Adrenal gland (tissue), 12 donors: ENCODE data around the gene PGAP2. TPM values are rescaled to one million over a fixed set of nuclear protein-coding genes. Genes with fewer than 3 reads are reported as not detected.

Source experiments
- DNase-seq, 7 donors: peaks; one replicate each; pipeline ENCODE4 v3.0.0-alpha.2; 2019 to 2020
- H3K27ac ChIP-seq, 5 donors: fragments of 200-600 bp; sonication (generic) in 4 of 5; 1 replicate in 3 of 5; 2 replicates in 2 of 5; pipeline versions ENCODE4 v1.5.1 to v1.8.0; 2016 to 2020; ENCODE audit warnings: mild to moderate bottlenecking in 1 of 5
- H3K27me3 ChIP-seq: fragments of 200-600 bp; 2 replicates; pipeline ENCODE4 v1.8.0; 2021
- H3K36me3 ChIP-seq, 2 donors: fragments of 200-600 bp; replicated peaks in 1 of 2; 1 replicate in 1 of 2; 2 replicates in 1 of 2; pipeline versions ENCODE4 v1.5.1 to v1.8.0; 2018 to 2022
- H3K4me1 ChIP-seq, 2 donors: fragments of 200-600 bp; replicated peaks in 1 of 2; 1 replicate in 1 of 2; 2 replicates in 1 of 2; pipeline versions ENCODE4 v1.5.1 to v1.8.0; 2018 to 2021
- H3K4me3 ChIP-seq, 4 donors: fragments of 200-600 bp; sonication (generic) in 3 of 4; one replicate each; pipeline ENCODE4 v1.5.1; 2016 to 2018
- H3K9me3 ChIP-seq, 3 donors: fragments of 200-600 bp; sonication (generic) in 1 of 3; replicated peaks in 1 of 3; 1 replicate in 2 of 3; 2 replicates in 1 of 3; pipeline versions ENCODE4 v1.5.1 to v1.8.0; 2016 to 2021
- CTCF ChIP-seq, 6 experiments: fragments of 450-650 bp in 4 of 6; fragments of 200-600 bp in 2 of 6; sonication (generic) in 1 of 6; IDR thresholded peaks; 1 replicate in 5 of 6; 2 replicates in 1 of 6; pipeline versions ENCODE4 v1.5.1 to v1.8.0; 2016 to 2021; ENCODE audit warnings: antibody characterized with exemption in 6 of 6, mild to moderate bottlenecking in 2 of 6, moderate library complexity in 1 of 6
- POLR2A ChIP-seq, 2 donors: fragments of 450-650 bp; IDR thresholded peaks; one replicate each; pipeline ENCODE4 v1.6.1; 2017; ENCODE audit warnings: antibody characterized with exemption in 2 of 2, mild to moderate bottlenecking in 2 of 2, moderate library complexity in 1 of 2
- WGBS, 4 donors: extraction: QIAGEN DNeasy Blood & Tissue Kit in 2 of 4; methylation state at CpG; one replicate each; pipeline versions ENCODE4 v1.1.5 to v1.1.7; 2013 to 2017; 5-methylcytosine and 5-hydroxymethylcytosine counted together
- intact Hi-C, 2 donors: fragments of 100-400 bp; cut with DNase I; formaldehyde crosslinking; loops; one replicate each; pipeline versions ENCODE4 v1.14.1 to v1.15.0; 2022 to 2023
- polyA plus RNA-seq, 3 donors: library from polyadenylated mRNA; stranded (reverse); fragments of 200-250 nt in 2 of 3; fragments of 350-450 nt in 1 of 3; fragmentation: Illumina TruSeq in 1 of 3; extraction: RNeasy Lipid Tissue Mini Kit (QIAGEN cat#74804) in 1 of 3; gene quantifications; one replicate each; pipeline ENCODE4 v1.2.3, GENCODE V29; 2013 to 2014
- total RNA-seq, 9 donors: library from RNA; depleted of rRNA in 4 of 9; stranded (reverse); fragments of >200 nt in 4 of 9; fragments of 120-200 nt in 1 of 9; fragmentation: NEBNext Ultra II Directional in 1 of 9; extraction: Animal tissue kit (Norgen Biotek cat#: 25700) in 1 of 9; gene quantifications; one replicate each; pipeline versions ENCODE4 v1.1.0 to v1.2.4, GENCODE V29; 2013 to 2023
- donor health status: healthy with polysubstance abuse.
- donor health status: Bipolar disorder and iron deficiency.
- donor health status: DM: yes; HTN: yes; CAD: no.
- donor health status: DM: no; HTN: no; CAD: no.
- donor health status: DM: no; HTN: no; CAD: no.
- donor health status: DM: yes; HTN: yes; CAD: no.

Gene PGAP2
- total and polyA plus RNA-seq, 12 donors = 4.6 to 44.0 (median 19.9) TPM

- Histone ChIP-seq H3K4me3 (peak overlapping the region in 3 of 4 donors; percentile 21 to 98 (median 64)), H3K9me3 (no peaks in the 10 kb centered on the region), H3K27ac (peak overlapping the region; percentile 43 to 100 (median 95)), H3K4me1 (peaks cover 32 to 59% of the 10 kb centered on the region in 2 donors), H3K27me3 (no peaks in the 10 kb centered on the region), H3K36me3 (no peaks in the 10 kb centered on the region)
- no peak for TF ChIP-seq CTCF (IDR thresholded peaks at IDR 0.05)
- peak in 1 of 2 donors; percentile 24 for TF ChIP-seq POLR2A (IDR thresholded peaks at IDR 0.05)
- WGBS, 4 donors = 4 to 9% (median 5%) methylated on average over 19 to 40 of the region's 40 CpGs
- DNase-seq = peak in 6 of 7 donors; percentile 49 to 72 (median 54)
- intact Hi-C loops = loop anchor here in 1 of 2 donors (5.0 kb wide), 1 partner anchor 216 kb away; no protein-coding TSS in a partner anchor
Measured at GRCh38 chr11:3855808-3856491, 47.6 kb downstream of the PGAP2 start.

GRCh38 chr11:3856856-3857553 is 48.6 kb downstream of the PGAP2 start:
- intact Hi-C loops = loop anchor here in 1 of 2 donors (5.0 kb wide), 1 partner anchor 215 kb away; no protein-coding TSS in a partner anchor

GRCh38 chr11:3857628-3858027 is 49.3 kb downstream of the PGAP2 start:
- no peak overlapping the region for H3K27ac ChIP-seq
- no peaks in the 10 kb centered on the region for H3K9me3 ChIP-seq
- no peaks in the 10 kb centered on the region for H3K27me3 ChIP-seq
- H3K36me3 ChIP-seq = no peaks in the 10 kb centered on the region
- peak overlapping the region in 1 of 4 donors; percentile 98 for H3K4me3 ChIP-seq
- intact Hi-C loops = loop anchor here in 1 of 2 donors (5.0 kb wide), 1 partner anchor 215 kb away; no protein-coding TSS in a partner anchor
- no peak for TF ChIP-seq POLR2A (IDR thresholded peaks at IDR 0.05)
- TF ChIP-seq CTCF (IDR thresholded peaks at IDR 0.05) = no peak
- no peak for DNase-seq
- peaks cover 32 to 60% of the 10 kb centered on the region in 2 donors for H3K4me1 ChIP-seq

More at GRCh38 chr11:3856856-3857553, 48.6 kb downstream of the PGAP2 start:
- no peak for TF ChIP-seq POLR2A (IDR thresholded peaks at IDR 0.05)
- TF ChIP-seq CTCF (IDR thresholded peaks at IDR 0.05) = no peak
- Histone ChIP-seq H3K9me3 (no peaks in the 10 kb centered on the region), H3K36me3 (no peaks in the 10 kb centered on the region), H3K4me3 (peak overlapping the region in 1 of 4 donors; percentile 98), H3K27me3 (no peaks in the 10 kb centered on the region), H3K4me1 (peaks cover 32 to 60% of the 10 kb centered on the region in 2 donors), H3K27ac (peak overlapping the region in 1 of 5 donors; percentile 95)
- 65 to 86% (median 71%) methylated on average over 5 of the region's 5 CpGs for WGBS, 4 donors
- DNase-seq = no peak

- peak overlapping the region in 1 of 4 donors; percentile 26 for H3K4me3 ChIP-seq
- 72 to 83% (median 76%) methylated on average over 3 to 4 of the region's 4 CpGs; no CpG with 5 or more reads in 1 of the 4 donors for WGBS, 4 donors
Measured at GRCh38 chr11:3859373-3859881, 51.1 kb downstream of the PGAP2 start.

More at GRCh38 chr11:3859373-3859881, 51.1 kb downstream of the PGAP2 start:
- H3K36me3 ChIP-seq = no peaks in the 10 kb centered on the region
- peak overlapping the region in 1 of 5 donors; percentile 8 for H3K27ac ChIP-seq
- no peak for DNase-seq
- no peaks in the 10 kb centered on the region for H3K9me3 ChIP-seq
- intact Hi-C loops = loop anchor here in 1 of 2 donors (5.0 kb wide), 1 partner anchor 213 kb away; no protein-coding TSS in a partner anchor
- no peaks in the 10 kb centered on the region for H3K27me3 ChIP-seq
- H3K4me1 ChIP-seq = peaks cover 32 to 53% of the 10 kb centered on the region in 2 donors
- no peak for TF ChIP-seq POLR2A (IDR thresholded peaks at IDR 0.05)
- no peak for TF ChIP-seq CTCF (IDR thresholded peaks at IDR 0.05)
